Fibroblast of skin of back (primary cell): ENCODE results near the gene CEP89.
"Not testable (repeated sequence)": the region's sequence is repeated elsewhere in the genome, so short reads cannot be mapped to it uniquely, and the experiment has no call there.

Experiments used
- DNase-seq: peaks from one replicate; pipeline ENCODE4 v3.0.0-alpha.2; 2013

The CEP89 gene

DNA sequence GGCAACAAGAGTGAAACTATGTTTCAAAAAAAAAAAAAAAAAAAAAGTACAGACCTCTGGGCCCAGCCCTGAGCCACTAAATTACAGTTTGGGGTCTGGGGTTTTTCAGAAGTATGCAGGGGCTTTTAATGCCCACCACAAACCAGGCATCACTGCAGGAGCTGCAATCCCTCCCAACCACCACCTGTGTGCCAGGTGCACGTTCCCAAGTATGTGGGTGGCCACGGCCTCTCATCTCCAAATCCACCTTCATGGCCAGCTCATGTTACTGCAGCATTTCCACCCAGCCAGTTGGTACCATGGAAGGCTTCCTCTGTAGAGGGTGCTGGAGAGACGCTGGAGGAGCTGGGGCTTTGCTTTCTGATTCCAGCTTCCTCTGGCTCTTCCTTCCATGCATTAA lies 26.5 kb downstream of the CEP89 start:
- no peak for DNase-seq

DNA sequence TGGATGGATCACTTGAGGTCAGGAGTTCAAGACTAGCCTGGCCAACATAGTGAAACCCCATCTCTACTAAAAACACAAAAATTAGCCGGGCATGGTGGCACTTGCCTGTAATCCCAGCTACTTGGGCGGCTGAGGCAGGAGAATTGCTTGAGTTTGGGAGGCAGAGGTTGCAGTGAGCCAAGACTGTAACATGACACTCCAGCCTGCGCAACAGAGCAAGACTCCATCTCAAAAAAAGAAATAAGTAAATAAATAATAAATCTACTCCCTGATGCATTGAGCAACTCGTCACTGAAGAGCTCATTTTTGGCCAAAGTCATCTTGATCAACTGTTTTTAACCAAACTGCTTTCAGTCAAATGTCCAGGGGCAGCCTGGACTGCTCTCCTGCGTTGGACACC lies 30.5 kb downstream of the CEP89 start:
- DNase-seq: not testable (repeated sequence)

- no peak for DNase-seq
These were observed 35.7 kb downstream of the CEP89 start for GRCh38 chr19:32936065-32936464.

DNA sequence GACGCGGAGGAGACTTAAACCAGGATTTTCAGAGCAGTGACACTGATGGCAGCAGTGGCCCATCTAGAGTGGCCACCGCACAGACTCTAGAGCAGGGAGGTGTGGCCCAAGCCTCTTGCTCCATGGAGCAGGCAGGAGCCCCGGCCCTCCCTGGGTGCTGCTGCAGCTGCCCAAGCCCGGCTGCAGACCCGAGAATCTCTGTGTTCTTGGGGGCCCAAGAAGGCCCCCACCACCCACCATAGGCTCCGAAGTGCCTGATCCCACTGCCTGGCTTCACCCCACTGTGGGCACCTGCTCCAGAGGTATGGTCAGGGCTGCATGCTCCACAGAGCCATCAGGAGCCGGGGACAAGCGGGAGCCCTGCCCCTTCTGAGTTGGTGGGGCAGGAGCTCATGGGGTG lies 36.1 kb downstream of the CEP89 start:
- DNase-seq: no peak

GRCh38 chr19:32933571-32933970 lies 38.2 kb downstream of the CEP89 start:
- no peak for DNase-seq

GRCh38 chr19:32930567-32930966 lies 41.2 kb downstream of the CEP89 start:
- no peak for DNase-seq

- DNase-seq: no peak
These were observed 43.0 kb downstream of the CEP89 start for GRCh38 chr19:32928806-32929205.

GRCh38 chr19:32924200-32924599 lies 47.6 kb downstream of the CEP89 start:
- DNase-seq: peak; percentile 4

DNA sequence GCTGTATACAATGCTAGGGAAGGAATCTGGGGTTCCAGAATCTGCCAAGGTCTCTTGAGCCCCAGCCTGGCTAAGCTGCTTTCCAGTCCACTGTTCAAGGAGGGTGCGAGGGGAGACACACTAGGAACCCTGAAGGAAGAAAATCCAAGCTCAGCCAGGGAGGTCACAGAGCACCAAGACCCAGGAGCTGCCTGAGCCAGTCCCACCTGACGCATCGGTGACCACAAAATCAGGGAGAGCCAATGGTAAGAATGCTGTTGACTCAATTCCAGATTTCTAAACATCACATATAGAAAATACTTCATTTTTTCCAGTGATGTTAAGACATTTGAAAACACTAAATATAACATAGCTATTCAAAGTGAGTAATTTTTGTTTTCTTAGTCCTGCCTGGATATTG lies 50.1 kb downstream of the CEP89 start:
- DNase-seq: no peak

- no peak for DNase-seq
These were observed 52.4 kb downstream of the CEP89 start for GRCh38 chr19:32919365-32919764.

DNA sequence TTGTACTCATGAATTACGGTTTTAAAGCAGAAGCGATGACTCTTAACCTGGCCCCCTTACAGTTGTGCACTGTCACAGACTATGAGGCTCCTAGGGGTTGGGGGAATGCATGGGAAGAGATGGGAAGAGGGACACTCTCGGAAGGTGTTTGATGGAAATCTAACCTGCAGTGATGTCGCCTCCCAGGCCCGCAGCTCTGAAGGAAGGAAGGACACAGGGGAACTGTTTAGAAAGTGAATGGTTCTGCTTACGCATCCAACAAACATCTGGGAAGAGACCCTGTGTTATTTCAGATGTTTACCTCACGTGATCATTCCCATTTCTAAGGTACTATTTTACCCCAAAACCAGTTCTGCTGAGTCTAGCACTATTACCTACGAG lies 54.2 kb downstream of the CEP89 start:
- no peak for DNase-seq

DNA sequence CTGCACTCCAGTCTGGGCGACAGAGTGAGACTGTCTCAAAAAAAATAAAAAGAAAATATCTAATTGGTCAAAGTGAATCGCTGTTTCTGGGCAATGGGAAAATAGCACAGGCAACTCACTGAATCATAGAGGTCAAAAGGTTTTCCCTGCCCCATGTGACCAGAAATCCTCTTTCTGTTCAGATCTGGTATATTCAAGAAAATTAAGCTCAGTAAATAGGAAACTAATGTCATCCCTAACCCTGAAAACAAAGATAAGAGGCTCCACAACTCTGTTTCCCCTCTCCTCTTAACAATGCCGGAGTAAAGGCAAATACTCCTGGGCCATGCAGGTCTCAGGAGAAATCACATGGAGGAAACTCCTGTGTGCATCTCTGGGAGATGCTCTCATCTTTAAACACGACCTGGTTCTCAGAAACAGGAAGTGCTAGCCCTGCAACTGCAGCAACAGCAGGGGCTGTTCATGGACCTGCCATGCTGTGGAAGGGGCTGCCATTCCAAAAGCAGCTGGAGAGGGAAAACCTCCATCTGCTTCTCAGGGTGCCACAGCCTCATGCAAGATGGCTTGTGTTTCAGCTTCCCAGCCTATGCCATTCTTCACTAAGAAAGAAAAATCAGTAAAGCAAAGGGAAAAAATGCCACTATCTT lies 54.7 kb downstream of the CEP89 start:
- DNase-seq: no peak

- DNase-seq: no peak
These were observed 56.7 kb downstream of the CEP89 start for GRCh38 chr19:32914879-32915660.

- no peak for DNase-seq
These were observed 60.3 kb downstream of the CEP89 start for GRCh38 chr19:32911467-32911866.

GRCh38 chr19:32910874-32911273 lies 60.9 kb downstream of the CEP89 start:
- no peak for DNase-seq

DNA sequence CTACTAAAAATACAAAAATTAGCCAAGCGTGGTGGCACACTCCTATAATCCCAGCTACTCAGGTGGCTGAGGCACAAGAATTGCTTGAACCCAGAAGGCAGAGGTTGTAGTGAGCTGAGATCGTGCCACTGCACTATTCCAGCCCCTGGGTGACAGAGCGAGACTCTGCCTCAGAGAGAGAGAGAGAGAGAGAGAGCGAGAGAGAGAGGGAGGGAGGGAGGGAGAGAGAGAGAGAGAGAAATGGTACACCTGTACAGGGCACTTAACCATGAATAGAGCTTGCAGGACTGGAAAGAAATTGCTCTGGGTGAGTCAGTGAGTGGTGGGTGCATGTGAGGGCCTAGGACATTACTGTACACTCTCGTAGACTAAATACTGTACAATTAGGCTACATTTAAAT lies 61.7 kb downstream of the CEP89 start:
- no peak for DNase-seq

DNA sequence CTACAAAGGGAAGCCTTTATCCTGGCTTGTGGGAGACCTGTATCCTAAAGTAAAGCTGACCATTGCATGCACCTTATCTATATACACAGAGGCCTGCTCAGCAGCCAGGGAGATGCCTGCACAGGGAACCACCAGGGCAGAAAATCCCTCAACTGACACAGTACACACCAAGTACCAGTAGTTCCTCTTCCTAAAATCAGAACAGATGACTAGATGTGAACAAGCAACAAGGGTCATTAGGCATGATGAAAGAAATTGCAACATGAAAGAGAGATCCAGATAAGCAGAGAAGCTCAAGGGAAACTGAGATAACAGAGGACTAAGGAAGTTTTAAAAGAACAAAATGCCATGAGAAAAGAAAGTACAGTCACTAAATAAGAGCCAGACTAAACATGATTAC lies 62.5 kb downstream of the CEP89 start:
- no peak for DNase-seq

- no peak for DNase-seq
These were observed 63.0 kb downstream of the CEP89 start for GRCh38 chr19:32908641-32909190.

DNA sequence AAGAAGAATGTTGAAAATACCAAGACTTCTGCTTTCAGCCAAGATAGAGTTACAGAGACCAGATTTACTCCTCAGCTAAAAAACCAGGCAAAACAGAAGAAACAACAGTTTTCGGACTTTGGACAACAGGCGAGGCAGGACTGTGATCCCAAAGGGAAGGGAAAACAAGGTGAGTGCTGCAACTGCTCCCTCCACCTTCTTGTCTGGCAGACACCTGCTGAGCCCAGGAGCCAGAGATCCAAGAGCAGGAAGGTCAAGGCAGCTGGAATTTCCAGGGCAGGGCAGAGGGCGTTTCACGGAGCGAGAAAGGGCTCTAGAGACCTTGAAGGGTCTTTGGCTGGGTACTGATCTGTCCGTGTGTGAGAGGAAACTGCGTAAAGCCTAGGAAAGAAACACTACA lies 69.3 kb downstream of the CEP89 start:
- DNase-seq: no peak

DNA sequence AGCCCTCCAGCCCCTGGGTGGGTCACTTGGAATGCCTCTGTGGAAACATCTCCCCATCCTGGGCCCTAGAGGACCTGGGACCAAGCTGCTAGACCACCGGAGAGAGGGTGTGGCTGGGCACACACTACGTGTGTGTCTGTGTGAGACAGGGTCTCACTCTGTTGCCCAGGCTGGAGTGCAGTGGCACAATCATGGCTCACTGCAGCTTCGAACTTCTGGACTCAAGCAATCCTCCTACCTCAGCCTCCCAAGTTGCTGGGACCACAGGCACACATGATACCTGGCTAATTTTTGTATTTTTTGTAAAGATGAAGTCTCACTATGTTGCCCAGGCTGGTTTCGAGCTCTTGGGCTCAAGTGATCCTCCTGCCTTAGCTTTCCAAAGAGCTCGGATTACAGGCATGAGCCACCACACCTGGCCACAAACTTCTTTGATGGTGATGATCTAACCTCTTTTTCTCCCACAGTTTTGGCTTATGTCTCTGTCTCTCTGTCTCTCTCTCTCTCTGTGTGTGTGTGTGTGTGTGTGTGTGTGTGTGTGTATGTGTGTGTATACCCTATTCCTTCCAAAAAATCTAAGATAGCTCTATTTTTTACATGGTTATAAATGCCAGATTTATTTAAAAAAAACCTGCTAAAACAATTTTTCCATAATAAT lies 70.1 kb downstream of the CEP89 start:
- DNase-seq: no peak

- peak; percentile 27 for DNase-seq
These were observed 75.1 kb downstream of the CEP89 start for GRCh38 chr19:32896516-32897214.

DNA sequence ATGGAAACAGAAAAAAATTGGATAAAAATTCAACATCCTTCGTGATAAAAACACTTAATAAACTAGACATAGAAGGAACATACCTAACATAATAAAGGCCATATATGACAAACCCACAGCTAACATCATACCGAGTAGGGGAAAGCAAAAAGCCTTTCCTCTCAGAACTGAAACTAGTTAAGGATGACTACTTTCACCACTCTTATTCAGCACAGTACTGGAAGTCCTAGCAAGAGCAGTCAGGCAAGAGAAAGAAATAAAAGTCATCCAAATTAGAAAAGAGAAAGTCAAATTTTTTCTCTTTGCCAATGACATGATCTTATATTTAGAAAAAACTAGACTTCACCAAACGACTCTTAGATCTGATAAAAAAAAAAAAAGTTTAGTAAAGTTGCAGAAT lies 76.4 kb downstream of the CEP89 start:
- no peak for DNase-seq

- DNase-seq: no peak
These were observed 80.1 kb downstream of the CEP89 start for GRCh38 chr19:32891609-32892008.
